CD4-positive, alpha-beta T cell (primary cell): ENCODE results near the gene RBCK1. TPM values are rescaled to one million over a fixed set of nuclear protein-coding genes. Genes with fewer than 3 reads are reported as not detected.
"Not testable (repeated sequence)": the region's sequence is repeated elsewhere in the genome, so short reads cannot be mapped to it uniquely, and the experiment has no call there.

Experiments
- ATAC-seq: fragments of 200-7000 bp; cut with Tn5 transposase; one replicate; pipeline ENCODE4 v1.10.0; 2022; ENCODE audit warnings: mild to moderate bottlenecking; ENCODE audit not compliant: poor library complexity
- CTCF ChIA-PET: fragments of 350-600 bp; sonication (Branson Sonifier 250); formaldehyde crosslinking; loops from one replicate; lab custom pipeline; 2021; ENCODE audit warnings: antibody characterized with exemption, inconsistent platforms; lab: Charles Lee
- POLR2A ChIA-PET: fragments of 350-600 bp; sonication (Branson Sonifier 250); formaldehyde crosslinking; loops from one replicate; lab custom pipeline; 2021; ENCODE audit warnings: antibody characterized with exemption, inconsistent platforms; lab: Charles Lee
- DNase-seq, 14 experiments: peaks; one replicate each; pipeline ENCODE4 v3.0.0-alpha.2; 2013 to 2020; ENCODE audit warnings: mixed read lengths in 2 of 14
- H3K27ac ChIP-seq, 2 donors: one replicate each; pipeline versions ENCODE4 v1.5.1 to v1.7.0; 2013; ENCODE audit warnings: low read length in 2 of 2, low read depth in 1 of 2, mild to moderate bottlenecking in 1 of 2
- H3K27me3 ChIP-seq, 2 experiments: 1 replicate in 1 of 2; 2 replicates in 1 of 2; pipeline versions ENCODE4 v1.6.1 to v1.7.0; 2013; ENCODE audit warnings: low read length in 2 of 2, control low read depth in 1 of 2, mild to moderate bottlenecking in 1 of 2, moderate library complexity in 1 of 2; ENCODE audit not compliant: insufficient read depth in 2 of 2, control insufficient read depth in 1 of 2
- H3K36me3 ChIP-seq: one replicate; pipeline ENCODE4 v1.6.1; 2013; ENCODE audit warnings: low read length, control low read depth; ENCODE audit not compliant: insufficient read depth
- H3K4me1 ChIP-seq: one replicate; pipeline ENCODE4 v1.6.1; 2013; ENCODE audit warnings: low read length, control low read depth; ENCODE audit not compliant: insufficient read depth
- H3K4me3 ChIP-seq: one replicate; pipeline ENCODE4 v1.5.1; 2013; ENCODE audit warnings: mild to moderate bottlenecking, low read length, moderate library complexity
- H3K9me3 ChIP-seq, 2 experiments: 1 replicate in 1 of 2; 2 replicates in 1 of 2; pipeline versions ENCODE4 v1.6.1 to v1.7.0; 2013; ENCODE audit warnings: low read length in 2 of 2, mild to moderate bottlenecking in 2 of 2, control low read depth in 1 of 2, moderate library complexity in 1 of 2; ENCODE audit not compliant: control insufficient read depth in 1 of 2, insufficient read depth in 1 of 2
- H3K27ac Mint-ChIP-seq: one replicate; pipeline ENCODE4 v1.8.0; 2020; ENCODE audit warnings: mixed read lengths
- H3K27me3 Mint-ChIP-seq: one replicate; pipeline ENCODE4 v1.8.0; 2021; ENCODE audit warnings: mixed read lengths
- H3K36me3 Mint-ChIP-seq: one replicate; pipeline ENCODE4 v1.8.0; 2021; ENCODE audit warnings: low read depth, mixed read lengths
- H3K4me1 Mint-ChIP-seq: one replicate; pipeline ENCODE4 v1.8.0; 2021; ENCODE audit warnings: low read depth, mixed read lengths
- H3K4me3 Mint-ChIP-seq: one replicate; pipeline ENCODE4 v1.8.0; 2020; ENCODE audit warnings: mild to moderate bottlenecking, mixed read lengths
- H3K9me3 Mint-ChIP-seq: one replicate; pipeline ENCODE4 v1.8.0; 2020; ENCODE audit warnings: mixed read lengths
- intact Hi-C, 2 experiments: fragments of 100-400 bp; cut with DNase I in 1 of 2; cut with micrococcal nuclease in 1 of 2; formaldehyde crosslinking; loops; one replicate each; pipeline versions ENCODE4 v1.15.1 to v1.9.0; 2023 to 2025; cut with DNase I, micrococcal nuclease
- total RNA-seq, 174 experiments: library from RNA in 2 of 174; stranded (reverse) in 2 of 174; gene quantifications; one replicate each; pipeline ENCODE4 v1.2.3 and lab custom pipeline; 2021 to 2026
- TF ChIP-seq, protein P1 (sequence below): fragments of 200-600 bp; IDR thresholded peaks from one replicate; pipeline ENCODE4 v1.8.0; 2022; ENCODE audit warnings: antibody characterized with exemption, mild to moderate bottlenecking

RBCK1 gene
- total RNA-seq, 2 experiments from 2014 or later, result 53.3 to 57.3 TPM

GRCh38 chr20:371755-372542 lies 36.1 kb upstream of the RBCK1 start:
- Histone ChIP-seq H3K4me1 (peaks cover 16% of the 10 kb centered on the region), H3K27ac (no peak overlapping the region), H3K27me3 (no peaks in the 10 kb centered on the region), H3K9me3 (no peaks in the 10 kb centered on the region), H3K36me3 (no peaks in the 10 kb centered on the region), H3K4me3 (no peak overlapping the region)
- CTCF ChIA-PET, result no interaction called here
- no peak overlapping the region for H3K27ac Mint-ChIP-seq
- no peak overlapping the region for H3K4me3 Mint-ChIP-seq
- DNase-seq (peak in 2 of 14 experiments; percentile 37 to 51), ATAC-seq (no peak)
- no peaks in the 10 kb centered on the region for H3K27me3 Mint-ChIP-seq
- TF ChIP-seq, protein P1, sequence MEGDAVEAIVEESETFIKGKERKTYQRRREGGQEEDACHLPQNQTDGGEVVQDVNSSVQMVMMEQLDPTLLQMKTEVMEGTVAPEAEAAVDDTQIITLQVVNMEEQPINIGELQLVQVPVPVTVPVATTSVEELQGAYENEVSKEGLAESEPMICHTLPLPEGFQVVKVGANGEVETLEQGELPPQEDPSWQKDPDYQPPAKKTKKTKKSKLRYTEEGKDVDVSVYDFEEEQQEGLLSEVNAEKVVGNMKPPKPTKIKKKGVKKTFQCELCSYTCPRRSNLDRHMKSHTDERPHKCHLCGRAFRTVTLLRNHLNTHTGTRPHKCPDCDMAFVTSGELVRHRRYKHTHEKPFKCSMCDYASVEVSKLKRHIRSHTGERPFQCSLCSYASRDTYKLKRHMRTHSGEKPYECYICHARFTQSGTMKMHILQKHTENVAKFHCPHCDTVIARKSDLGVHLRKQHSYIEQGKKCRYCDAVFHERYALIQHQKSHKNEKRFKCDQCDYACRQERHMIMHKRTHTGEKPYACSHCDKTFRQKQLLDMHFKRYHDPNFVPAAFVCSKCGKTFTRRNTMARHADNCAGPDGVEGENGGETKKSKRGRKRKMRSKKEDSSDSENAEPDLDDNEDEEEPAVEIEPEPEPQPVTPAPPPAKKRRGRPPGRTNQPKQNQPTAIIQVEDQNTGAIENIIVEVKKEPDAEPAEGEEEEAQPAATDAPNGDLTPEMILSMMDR, result no peak
- intact Hi-C loops, result no loop called here
- H3K9me3 Mint-ChIP-seq, result no peaks in the 10 kb centered on the region
- H3K36me3 Mint-ChIP-seq, result no peaks in the 10 kb centered on the region
- POLR2A ChIA-PET, result interaction anchor here (0.6 kb wide), 1 partner anchor 280 kb away, joined by 3 read pairs; no protein-coding TSS in a partner anchor
- H3K4me1 Mint-ChIP-seq, result peaks cover 16% of the 10 kb centered on the region

DNA sequence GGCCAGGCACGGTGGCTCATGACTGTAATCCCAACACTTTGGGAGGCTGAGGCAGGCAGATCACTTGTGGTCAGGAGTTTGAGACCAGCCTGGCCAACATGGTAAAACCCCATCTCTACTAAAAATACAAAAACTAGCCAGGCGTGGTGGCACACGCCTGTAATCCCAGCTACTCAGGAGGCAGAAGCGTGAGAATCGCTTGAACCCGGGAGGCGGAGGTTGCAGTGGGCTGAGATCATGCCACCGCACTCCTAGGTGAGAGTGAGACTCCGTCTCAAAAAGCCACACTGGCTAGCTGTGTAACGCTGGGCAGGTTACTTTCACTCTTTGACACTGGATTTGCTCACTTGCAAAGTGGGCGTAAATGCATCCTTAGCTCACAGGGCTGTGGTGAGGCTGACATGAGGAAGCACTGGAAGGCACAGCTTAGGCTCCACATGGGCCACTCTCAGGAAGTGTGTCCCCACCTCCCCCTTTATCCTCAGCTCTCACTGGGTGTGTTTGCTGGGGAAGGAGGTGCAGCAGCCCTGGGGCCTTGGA lies 35.5 kb upstream of the RBCK1 start:
- H3K4me3 ChIP-seq, ATAC-seq, H3K27me3 Mint-ChIP-seq, H3K36me3 ChIP-seq, H3K27me3 ChIP-seq, H3K36me3 Mint-ChIP-seq, CTCF ChIA-PET, H3K9me3 ChIP-seq, DNase-seq, POLR2A ChIA-PET, H3K4me1 Mint-ChIP-seq, H3K4me3 Mint-ChIP-seq, H3K9me3 Mint-ChIP-seq, H3K27ac Mint-ChIP-seq, H3K27ac ChIP-seq, intact Hi-C loops: not testable (repeated sequence)
- H3K4me1 ChIP-seq, result peaks cover 16% of the 10 kb centered on the region

- Histone ChIP-seq H3K4me1 (peaks cover 16% of the 10 kb centered on the region), H3K27ac (no peak overlapping the region), H3K27me3 (no peaks in the 10 kb centered on the region), H3K4me3 (no peak overlapping the region), H3K36me3 (no peaks in the 10 kb centered on the region), H3K9me3 (no peaks in the 10 kb centered on the region)
- Mint-ChIP-seq H3K4me1 (peaks cover 6% of the 10 kb centered on the region), H3K9me3 (no peaks in the 10 kb centered on the region), H3K4me3 (no peak overlapping the region), H3K36me3 (no peaks in the 10 kb centered on the region), H3K27me3 (no peaks in the 10 kb centered on the region), H3K27ac (no peak overlapping the region)
- CTCF ChIA-PET, result no interaction called here
- TF ChIP-seq, protein P1, result no peak
- ATAC-seq (no peak), DNase-seq (peak in 2 of 14 experiments; percentile 63 to 72)
- POLR2A ChIA-PET, result no interaction called here
- intact Hi-C loops, result no loop called here
Measured at GRCh38 chr20:373171-373890, 34.8 kb upstream of the RBCK1 start.
